ENCODE results near the gene LIAS.
"Not testable (repeated sequence)": the region's sequence is repeated elsewhere in the genome, so short reads cannot be mapped to it uniquely, and the experiment has no call there.

The LIAS gene

GRCh38 chr4:39446483-39446841 is 12.4 kb upstream of the LIAS start:
- peaks cover 12% of the 10 kb centered on the region for H3K36me3 Mint-ChIP-seq (ENCODE audit: low read depth)
- no peaks in the 10 kb centered on the region for H3K9me3 Mint-ChIP-seq
- H3K27me3 Mint-ChIP-seq (ENCODE audit: low read depth): no peaks in the 10 kb centered on the region
- H3K4me3 Mint-ChIP-seq: no peak overlapping the region
- H3K4me1 Mint-ChIP-seq (ENCODE audit: low read depth): peaks cover 11% of the 10 kb centered on the region
- no peak overlapping the region for H3K27ac Mint-ChIP-seq

GRCh38 chr4:39446842-39447573 is 11.8 kb upstream of the LIAS start:
- no peaks in the 10 kb centered on the region for H3K27me3 Mint-ChIP-seq (ENCODE audit: low read depth)
- peak overlapping the region; percentile 37 for H3K4me3 Mint-ChIP-seq
- H3K36me3 Mint-ChIP-seq (ENCODE audit: low read depth): peaks cover 17% of the 10 kb centered on the region
- H3K9me3 Mint-ChIP-seq: no peaks in the 10 kb centered on the region
- peaks cover 12% of the 10 kb centered on the region for H3K4me1 Mint-ChIP-seq (ENCODE audit: low read depth)
- no peak overlapping the region for H3K27ac Mint-ChIP-seq

GRCh38 chr4:39450618-39451017 is 8.2 kb upstream of the LIAS start:
- H3K27me3 Mint-ChIP-seq (ENCODE audit: low read depth): no peaks in the 10 kb centered on the region
- H3K27ac Mint-ChIP-seq: no peak overlapping the region
- peaks cover 47% of the 10 kb centered on the region for H3K36me3 Mint-ChIP-seq (ENCODE audit: low read depth)
- no peaks in the 10 kb centered on the region for H3K9me3 Mint-ChIP-seq
- no peak overlapping the region for H3K4me3 Mint-ChIP-seq
- H3K4me1 Mint-ChIP-seq (ENCODE audit: low read depth): peaks cover 30% of the 10 kb centered on the region

DNA sequence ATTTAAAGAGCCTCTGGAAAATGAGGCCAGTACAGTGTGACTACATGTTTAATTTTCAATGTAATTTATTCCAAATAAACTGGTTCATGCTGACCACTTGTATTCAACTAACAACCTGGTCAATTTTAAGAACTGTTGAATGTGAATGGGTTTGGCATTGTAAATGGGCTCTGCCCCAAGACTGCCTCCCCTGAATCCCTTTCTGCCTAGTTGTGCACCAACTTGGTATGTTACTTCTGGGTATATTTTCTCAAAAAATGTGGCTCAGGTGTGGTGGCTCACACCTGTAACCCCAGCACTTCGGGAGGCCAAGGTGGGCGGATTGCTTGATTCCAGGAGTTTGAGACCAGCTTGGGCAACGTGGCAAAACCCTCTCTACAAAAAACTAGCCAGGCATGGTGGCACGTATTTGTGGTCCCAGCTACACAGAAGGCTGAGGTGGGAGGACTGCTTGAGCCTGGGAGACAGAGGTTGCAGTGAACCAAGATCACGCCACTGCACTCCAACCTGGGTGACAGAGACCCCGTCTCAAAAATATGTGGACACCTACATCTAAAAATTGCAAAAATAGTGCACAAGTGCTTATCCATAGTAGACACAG is 7.3 kb upstream of the LIAS start:
- Mint-ChIP-seq H3K9me3 (no peaks in the 10 kb centered on the region), H3K4me3 (no peak overlapping the region), H3K36me3 (ENCODE audit: low read depth) (peaks cover 53% of the 10 kb centered on the region), H3K4me1 (ENCODE audit: low read depth) (peaks cover 37% of the 10 kb centered on the region), H3K27me3 (ENCODE audit: low read depth) (no peaks in the 10 kb centered on the region), H3K27ac (no peak overlapping the region)

- H3K27me3 Mint-ChIP-seq (ENCODE audit: low read depth): no peaks in the 10 kb centered on the region
- peaks cover 60% of the 10 kb centered on the region for H3K36me3 Mint-ChIP-seq (ENCODE audit: low read depth)
- peaks cover 43% of the 10 kb centered on the region for H3K4me1 Mint-ChIP-seq (ENCODE audit: low read depth)
- no peak overlapping the region for H3K27ac Mint-ChIP-seq
- H3K4me3 Mint-ChIP-seq: no peak overlapping the region
- no peaks in the 10 kb centered on the region for H3K9me3 Mint-ChIP-seq
Observed at GRCh38 chr4:39452153-39452859, 6.5 kb upstream of the LIAS start.

- Mint-ChIP-seq H3K36me3 (ENCODE audit: low read depth) (peaks cover 67% of the 10 kb centered on the region), H3K4me1 (ENCODE audit: low read depth) (peaks cover 44% of the 10 kb centered on the region), H3K27me3 (ENCODE audit: low read depth) (no peaks in the 10 kb centered on the region), H3K9me3 (no peaks in the 10 kb centered on the region), H3K27ac (no peak overlapping the region), H3K4me3 (no peak overlapping the region)
Observed at GRCh38 chr4:39452860-39453587, 5.8 kb upstream of the LIAS start.

- Mint-ChIP-seq H3K4me3 (no peak overlapping the region), H3K36me3 (ENCODE audit: low read depth) (peaks cover 73% of the 10 kb centered on the region), H3K27ac (no peak overlapping the region), H3K4me1 (ENCODE audit: low read depth) (peaks cover 44% of the 10 kb centered on the region), H3K9me3 (no peaks in the 10 kb centered on the region), H3K27me3 (ENCODE audit: low read depth) (no peaks in the 10 kb centered on the region)
Observed at GRCh38 chr4:39453738-39454137, 5.1 kb upstream of the LIAS start.

GRCh38 chr4:39455486-39455885 is 3.4 kb upstream of the LIAS start:
- H3K4me1 Mint-ChIP-seq (ENCODE audit: low read depth): peaks cover 50% of the 10 kb centered on the region
- no peak overlapping the region for H3K27ac Mint-ChIP-seq

DNA sequence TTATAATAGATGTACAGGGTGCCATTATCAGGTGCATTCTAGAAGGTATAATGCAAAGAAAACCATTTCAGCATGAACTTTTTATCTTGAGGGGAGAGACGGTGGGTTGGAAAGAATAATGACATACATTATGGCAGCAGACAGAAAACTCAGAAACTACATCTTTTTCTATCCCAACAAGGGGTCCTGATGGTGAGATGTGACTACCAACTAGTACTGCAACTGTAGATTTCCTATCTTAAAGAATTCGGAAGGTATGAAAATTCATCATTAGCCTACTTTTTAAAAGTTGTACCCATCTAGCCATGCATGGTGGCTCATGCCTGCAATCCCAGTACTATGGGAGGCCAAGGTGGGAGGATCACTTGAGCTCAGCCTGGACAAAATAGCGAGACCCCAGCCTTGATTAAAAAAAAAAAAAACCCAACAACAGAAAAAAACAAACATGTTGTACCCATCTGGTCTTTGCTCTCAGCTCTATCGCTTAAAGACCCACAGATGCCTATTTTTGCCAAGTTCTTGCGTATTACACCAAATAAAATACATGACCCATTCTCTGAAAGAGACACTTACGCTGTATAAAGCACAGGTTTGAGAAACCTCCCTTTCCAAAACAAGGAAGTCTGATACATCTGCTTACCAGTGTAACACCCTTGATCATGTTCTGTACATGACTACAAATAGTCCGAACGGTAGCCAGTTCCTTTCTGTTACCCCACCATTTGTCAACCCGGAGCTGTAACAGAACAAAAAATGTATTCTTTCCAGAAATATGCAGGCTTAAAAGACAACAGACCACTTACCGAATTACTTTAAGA is 1.7 kb upstream of the LIAS start:
- Mint-ChIP-seq H3K9me3 (no peaks in the 10 kb centered on the region), H3K27ac (peak overlapping the region; percentile 67), H3K4me1 (ENCODE audit: low read depth) (peaks cover 54% of the 10 kb centered on the region), H3K36me3 (ENCODE audit: low read depth) (peaks cover 56% of the 10 kb centered on the region), H3K4me3 (peak overlapping the region; percentile 97), H3K27me3 (ENCODE audit: low read depth) (no peaks in the 10 kb centered on the region)

More at GRCh38 chr4:39455486-39455885, 3.4 kb upstream of the LIAS start:
- Mint-ChIP-seq H3K36me3 (ENCODE audit: low read depth) (peaks cover 68% of the 10 kb centered on the region), H3K9me3 (no peaks in the 10 kb centered on the region), H3K4me3 (no peak overlapping the region), H3K27me3 (ENCODE audit: low read depth) (no peaks in the 10 kb centered on the region)

DNA sequence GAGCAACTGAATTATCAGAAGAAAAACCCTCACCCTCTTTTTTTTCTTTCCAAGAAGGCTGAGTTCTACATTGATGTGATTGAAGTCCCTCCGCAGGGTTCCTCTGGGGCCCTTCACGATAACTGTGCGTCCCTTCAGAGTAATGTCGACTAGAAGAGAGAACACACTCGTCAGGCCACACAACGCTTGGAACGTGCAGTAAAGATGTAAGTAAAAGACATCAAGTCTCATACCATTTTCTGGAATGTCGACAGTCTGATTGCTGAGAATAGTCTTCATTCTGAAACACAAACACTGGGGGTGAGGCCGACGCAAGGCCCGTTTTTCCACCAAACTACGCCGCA is 723 bp upstream of the LIAS start:
- peak overlapping the region; percentile 99 for H3K27ac Mint-ChIP-seq
- peak overlapping the region; percentile 97 for H3K4me3 Mint-ChIP-seq
- not testable (repeated sequence) for H3K9me3 Mint-ChIP-seq; H3K27me3 Mint-ChIP-seq (ENCODE audit: low read depth)
- peaks cover 50% of the 10 kb centered on the region for H3K4me1 Mint-ChIP-seq (ENCODE audit: low read depth)
- H3K36me3 Mint-ChIP-seq (ENCODE audit: low read depth): peaks cover 47% of the 10 kb centered on the region

DNA sequence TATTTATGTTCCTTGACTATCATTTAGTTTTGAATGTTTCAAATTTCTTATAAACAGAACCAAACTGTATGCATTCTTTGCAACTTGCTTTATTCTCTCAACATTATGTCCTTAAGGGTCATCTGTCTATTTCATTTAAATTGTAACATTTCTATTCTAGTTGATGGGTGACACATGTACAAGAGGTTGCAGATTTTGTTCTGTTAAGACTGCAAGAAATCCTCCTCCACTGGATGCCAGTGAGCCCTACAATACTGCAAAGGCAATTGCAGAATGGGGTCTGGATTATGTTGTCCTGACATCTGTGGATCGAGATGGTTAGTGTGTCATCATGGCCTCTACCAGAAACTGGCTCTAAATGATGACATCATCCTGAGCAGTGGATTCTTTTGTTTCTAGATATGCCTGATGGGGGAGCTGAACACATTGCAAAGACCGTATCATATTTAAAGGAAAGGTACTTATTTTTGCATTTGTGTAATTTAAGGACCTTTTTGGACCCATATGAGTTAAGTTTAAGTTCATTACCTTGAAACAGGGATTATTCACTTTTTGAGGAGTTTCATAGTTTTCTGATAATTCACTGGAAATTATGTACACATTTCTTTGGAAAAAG is 6.1 kb downstream of the LIAS start:
- Mint-ChIP-seq H3K27ac (peak overlapping the region; percentile 15), H3K9me3 (no peaks in the 10 kb centered on the region), H3K4me3 (no peak overlapping the region), H3K27me3 (ENCODE audit: low read depth) (no peaks in the 10 kb centered on the region), H3K36me3 (ENCODE audit: low read depth) (peaks cover 13% of the 10 kb centered on the region), H3K4me1 (ENCODE audit: low read depth) (peaks cover 18% of the 10 kb centered on the region)

GRCh38 chr4:39466747-39467146 is 7.9 kb downstream of the LIAS start:
- Mint-ChIP-seq H3K9me3 (no peaks in the 10 kb centered on the region), H3K27ac (no peak overlapping the region)

GRCh38 chr4:39467464-39467863 is 8.6 kb downstream of the LIAS start:
- Mint-ChIP-seq H3K4me3 (no peak overlapping the region), H3K4me1 (ENCODE audit: low read depth) (peaks cover 8% of the 10 kb centered on the region), H3K9me3 (no peaks in the 10 kb centered on the region), H3K36me3 (ENCODE audit: low read depth) (peaks cover 13% of the 10 kb centered on the region), H3K27me3 (ENCODE audit: low read depth) (no peaks in the 10 kb centered on the region), H3K27ac (no peak overlapping the region)

More at GRCh38 chr4:39466747-39467146, 7.9 kb downstream of the LIAS start:
- Mint-ChIP-seq H3K36me3 (ENCODE audit: low read depth) (peaks cover 13% of the 10 kb centered on the region), H3K4me1 (ENCODE audit: low read depth) (peaks cover 8% of the 10 kb centered on the region), H3K4me3 (no peak overlapping the region), H3K27me3 (ENCODE audit: low read depth) (no peaks in the 10 kb centered on the region)

Measured in T-helper 1 cell treated with Interleukin-12 subunit alpha and Interleukin-12 subunit beta and Interleukin-4 antibody, amounts not matched to agents 30 μg/mL and 1 μg/mL, for 36 hours (primary cell).